Retinal pigment epithelial cell (primary cell): ENCODE measurements around the gene PTPRT.

ENCODE experiments used
- DNase-seq: peaks from one replicate; pipeline ENCODE4 v3.0.0-alpha.2; 2010; ENCODE audit warnings: low read depth
- H3K4me3 ChIP-seq: 2 replicates; pipeline ENCODE4 v1.5.1; 2011; ENCODE audit warnings: mild to moderate bottlenecking, low read length, control low read depth, moderate library complexity
- TF ChIP-seq, protein P1 (sequence below): conservative IDR thresholded peaks from 2 replicates; pipeline ENCODE4 v1.5.1; 2011; ENCODE audit warnings: low read depth, low read length, control low read depth, inconsistent platforms

PTPRT gene

DNA sequence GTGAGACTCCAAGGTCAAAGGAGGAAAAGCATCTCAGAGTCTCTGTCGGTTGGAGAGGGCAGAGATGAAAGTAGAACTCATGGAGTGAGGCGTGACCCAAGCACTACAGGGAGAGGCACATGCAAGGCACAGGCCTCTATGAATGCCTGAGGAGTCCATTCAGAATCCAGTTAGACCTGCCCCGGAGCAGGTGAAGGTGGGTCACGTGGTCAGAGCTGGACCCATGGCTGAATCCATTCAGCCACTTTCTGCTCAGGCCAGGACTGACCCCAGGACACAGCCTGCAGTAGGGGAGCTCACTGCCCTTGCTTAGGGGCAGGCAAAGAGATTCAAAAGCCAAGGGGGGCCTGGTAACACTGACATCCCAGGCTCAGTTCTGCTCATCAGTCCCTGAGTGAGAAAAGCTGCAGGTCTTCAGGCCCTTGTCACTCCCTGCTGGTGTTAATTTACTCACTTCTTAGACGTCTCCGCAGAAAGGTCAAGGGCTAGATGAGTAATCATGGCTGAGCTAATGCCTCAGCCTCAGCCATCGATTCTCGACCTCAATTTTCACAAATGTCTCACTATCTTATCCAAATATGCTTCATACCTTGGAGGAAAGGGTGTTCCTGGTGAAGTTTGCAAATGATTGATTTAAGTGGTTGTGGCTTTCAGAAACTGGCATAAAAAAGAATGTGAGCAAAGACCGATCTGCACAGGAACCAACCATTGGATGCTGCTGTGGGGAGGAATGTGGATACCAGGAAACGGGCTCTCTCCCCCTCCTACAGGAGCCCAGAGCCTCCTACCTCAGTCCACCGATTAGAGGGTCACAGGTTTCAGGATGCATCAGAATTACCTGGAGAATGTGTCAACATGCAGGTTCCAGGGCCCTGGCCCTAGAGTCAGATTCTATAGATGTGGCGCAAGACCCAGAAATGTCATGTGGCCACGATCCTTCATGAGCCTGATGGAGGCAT is 584.4 kb downstream of the PTPRT start:
- DNase-seq: no peak
- no peak overlapping the region for H3K4me3 ChIP-seq
- TF ChIP-seq, protein P1, sequence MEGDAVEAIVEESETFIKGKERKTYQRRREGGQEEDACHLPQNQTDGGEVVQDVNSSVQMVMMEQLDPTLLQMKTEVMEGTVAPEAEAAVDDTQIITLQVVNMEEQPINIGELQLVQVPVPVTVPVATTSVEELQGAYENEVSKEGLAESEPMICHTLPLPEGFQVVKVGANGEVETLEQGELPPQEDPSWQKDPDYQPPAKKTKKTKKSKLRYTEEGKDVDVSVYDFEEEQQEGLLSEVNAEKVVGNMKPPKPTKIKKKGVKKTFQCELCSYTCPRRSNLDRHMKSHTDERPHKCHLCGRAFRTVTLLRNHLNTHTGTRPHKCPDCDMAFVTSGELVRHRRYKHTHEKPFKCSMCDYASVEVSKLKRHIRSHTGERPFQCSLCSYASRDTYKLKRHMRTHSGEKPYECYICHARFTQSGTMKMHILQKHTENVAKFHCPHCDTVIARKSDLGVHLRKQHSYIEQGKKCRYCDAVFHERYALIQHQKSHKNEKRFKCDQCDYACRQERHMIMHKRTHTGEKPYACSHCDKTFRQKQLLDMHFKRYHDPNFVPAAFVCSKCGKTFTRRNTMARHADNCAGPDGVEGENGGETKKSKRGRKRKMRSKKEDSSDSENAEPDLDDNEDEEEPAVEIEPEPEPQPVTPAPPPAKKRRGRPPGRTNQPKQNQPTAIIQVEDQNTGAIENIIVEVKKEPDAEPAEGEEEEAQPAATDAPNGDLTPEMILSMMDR: no peak

GRCh38 chr20:42603655-42604054 is 586.1 kb downstream of the PTPRT start:
- no peak overlapping the region for H3K4me3 ChIP-seq
- TF ChIP-seq, protein P1: no peak
- DNase-seq: no peak

DNA sequence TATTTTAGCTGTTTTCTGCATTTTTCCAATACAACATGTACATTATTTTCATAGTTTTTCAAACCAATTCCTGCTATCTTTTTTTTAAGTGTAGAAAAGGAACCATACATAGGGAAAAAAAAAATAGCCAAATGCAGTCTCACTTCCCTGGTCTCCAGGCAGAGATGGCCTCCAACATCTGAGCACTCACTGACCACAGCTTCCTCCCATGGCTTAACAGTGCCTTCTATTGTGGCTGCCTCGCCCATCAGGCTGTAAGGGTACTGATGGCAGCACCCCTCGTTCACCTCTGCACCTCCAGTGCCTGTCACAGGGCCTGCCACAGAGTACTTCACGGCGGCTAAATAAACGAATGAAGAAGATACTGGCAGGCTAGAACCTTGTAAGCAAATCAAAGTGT is 591.1 kb downstream of the PTPRT start:
- no peak overlapping the region for H3K4me3 ChIP-seq
- TF ChIP-seq, protein P1: no peak
- no peak for DNase-seq

GRCh38 chr20:42595625-42596024 is 594.1 kb downstream of the PTPRT start:
- DNase-seq: no peak
- TF ChIP-seq, protein P1: no peak
- H3K4me3 ChIP-seq: no peak overlapping the region

DNA sequence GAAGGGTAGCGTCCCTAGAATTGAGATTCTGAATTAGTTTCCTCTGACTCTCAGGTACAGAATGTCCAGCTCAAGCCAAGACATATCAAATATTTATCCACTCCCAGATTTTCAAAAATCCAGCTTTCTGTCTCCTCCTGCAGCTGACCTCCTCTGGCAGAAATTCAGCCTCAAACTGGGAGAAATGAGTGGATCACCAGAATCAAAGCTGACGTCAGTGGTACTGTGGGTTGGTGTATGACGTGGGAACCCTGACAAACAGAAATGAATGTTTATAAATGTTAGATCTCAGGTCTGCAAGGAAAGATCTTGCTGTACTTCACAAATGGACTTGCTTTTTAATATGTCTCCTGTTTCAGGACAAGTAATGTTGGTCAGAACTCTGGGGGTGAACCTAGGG is 595.0 kb downstream of the PTPRT start:
- no peak for DNase-seq
- no peak overlapping the region for H3K4me3 ChIP-seq
- TF ChIP-seq, protein P1: no peak

GRCh38 chr20:42594011-42594410 is 595.7 kb downstream of the PTPRT start:
- DNase-seq: no peak
- TF ChIP-seq, protein P1: no peak
- no peak overlapping the region for H3K4me3 ChIP-seq
